Posterior cingulate gyrus (tissue), 11 donors: ENCODE results near the gene FAIM2.
"Not testable (repeated sequence)": the region's sequence is repeated elsewhere in the genome, so short reads cannot be mapped to it uniquely, and the experiment has no call there.

Experiments
- DNase-seq, 10 donors: peaks; one replicate each; pipeline versions ENCODE4 v3.0.0 to v3.0.0-alpha.2; 2020 to 2021; ENCODE audit warnings: mixed read lengths in 3 of 10
- intact Hi-C: fragments of 100-400 bp; cut with DNase I; formaldehyde crosslinking; loops from one replicate; pipeline ENCODE4 v1.15.1; 2023

FAIM2 gene

DNA sequence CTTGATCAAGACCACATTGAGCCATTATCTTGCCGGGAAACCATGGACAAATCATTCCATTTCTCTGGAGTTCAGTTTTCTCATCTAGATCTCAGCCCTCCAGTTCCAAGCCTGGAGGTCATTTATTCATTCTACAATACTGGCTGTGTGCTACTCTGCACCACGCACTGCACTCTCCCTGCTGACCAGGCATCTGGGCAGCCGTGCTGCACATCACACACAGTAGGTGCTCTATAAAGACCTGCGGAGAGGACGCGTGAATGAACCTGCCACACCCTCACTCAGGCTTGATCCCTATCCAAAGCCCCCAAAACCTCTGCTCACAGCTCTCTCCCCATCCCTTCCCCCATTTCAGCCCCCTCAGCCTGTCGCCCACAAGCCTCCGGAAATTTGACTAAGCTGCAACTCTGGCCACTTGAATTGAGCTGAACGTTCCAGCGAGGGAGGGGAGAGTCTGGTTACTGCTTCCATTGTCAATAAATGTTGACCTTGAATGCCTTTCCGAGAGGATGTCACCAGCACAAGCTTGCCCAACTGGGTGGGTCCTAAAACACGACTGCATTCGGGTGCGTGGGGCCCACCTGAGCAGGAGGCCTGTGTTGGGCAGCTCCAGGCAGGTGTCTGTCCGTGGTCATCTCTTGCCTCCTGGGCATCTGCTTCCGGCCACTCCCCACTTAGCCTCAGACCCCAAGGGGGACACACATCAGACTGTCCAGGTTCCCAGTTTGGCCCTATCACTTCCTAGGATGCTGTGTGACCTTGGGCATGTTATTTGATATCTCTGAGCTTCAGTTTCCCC is 17.8 kb downstream of the FAIM2 start:
- peak in 4 of 10 donors; percentile 4 to 77 (median 41) for DNase-seq
- intact Hi-C loops, result no loop called here

GRCh38 chr12:49885118-49885517 is 18.6 kb downstream of the FAIM2 start:
- intact Hi-C loops, result no loop called here
- DNase-seq, result peak in 3 of 10 donors; percentile 45 to 82 (median 63)

DNA sequence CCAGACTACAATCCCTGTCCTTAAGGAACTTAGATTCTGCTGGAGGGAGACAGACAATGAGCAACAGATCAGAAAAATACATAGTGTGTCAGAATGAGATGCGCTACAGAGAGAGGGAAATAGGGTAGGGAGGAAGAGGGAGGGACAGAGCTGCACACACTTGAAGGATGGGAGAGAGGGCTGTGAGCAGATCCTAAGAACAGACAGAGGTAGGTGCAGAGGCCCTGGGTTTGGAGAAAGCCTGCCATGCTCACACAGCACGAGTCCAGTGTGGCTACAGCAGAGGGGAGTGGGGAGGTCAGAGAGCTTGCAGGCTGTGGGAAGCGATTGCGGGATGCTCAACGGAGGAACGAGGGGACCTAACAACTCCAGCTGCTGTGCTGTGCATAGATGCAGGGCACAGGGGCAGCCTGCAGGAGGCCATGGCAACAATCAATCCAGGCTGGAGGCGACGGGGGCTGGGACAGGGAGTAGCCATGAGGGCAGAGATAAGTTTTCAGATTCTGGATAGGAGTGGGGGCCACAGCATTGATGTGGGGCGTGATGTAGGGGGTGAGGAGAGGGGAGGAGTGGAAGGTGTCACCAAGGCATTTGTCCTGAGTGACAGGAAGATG is 20.7 kb downstream of the FAIM2 start:
- peak in 4 of 10 donors; percentile 15 to 72 (median 67) for DNase-seq
- intact Hi-C loops, result no loop called here

GRCh38 chr12:49882248-49882850 is 21.4 kb downstream of the FAIM2 start:
- DNase-seq, result peak in 3 of 10 donors; percentile 8 to 66 (median 54)
- intact Hi-C loops, result no loop called here

GRCh38 chr12:49881415-49882247 is 22.1 kb downstream of the FAIM2 start:
- DNase-seq, result peak in 4 of 10 donors; percentile 19 to 66 (median 60)
- intact Hi-C loops, result no loop called here

GRCh38 chr12:49880756-49881414 is 22.8 kb downstream of the FAIM2 start:
- intact Hi-C loops, result no loop called here
- peak in 4 of 10 donors; percentile 6 to 73 (median 63) for DNase-seq

DNA sequence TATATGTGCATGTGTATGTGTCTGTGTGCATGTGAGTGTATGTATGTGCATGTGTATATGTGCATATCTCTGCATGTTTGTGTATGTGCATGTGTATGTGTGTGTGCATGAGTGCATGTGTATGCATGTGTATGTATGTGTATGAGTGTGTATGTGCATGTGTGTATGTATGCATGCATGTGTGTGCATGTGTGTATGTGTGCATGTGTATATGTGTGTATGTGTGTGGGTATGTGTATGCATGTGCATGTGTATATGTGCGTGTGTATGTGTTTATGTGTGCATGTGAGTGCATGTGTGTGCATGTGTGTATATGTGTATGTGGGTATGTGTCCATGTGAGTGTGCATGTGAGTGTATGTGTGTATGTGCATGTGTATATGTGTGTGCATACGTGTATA is 24.6 kb downstream of the FAIM2 start:
- peak in 1 of 10 donors; percentile 1 for DNase-seq
- intact Hi-C loops, result not testable (repeated sequence)

GRCh38 chr12:49878021-49878420 is 25.7 kb downstream of the FAIM2 start:
- intact Hi-C loops, result no loop called here
- DNase-seq, result no peak

DNA sequence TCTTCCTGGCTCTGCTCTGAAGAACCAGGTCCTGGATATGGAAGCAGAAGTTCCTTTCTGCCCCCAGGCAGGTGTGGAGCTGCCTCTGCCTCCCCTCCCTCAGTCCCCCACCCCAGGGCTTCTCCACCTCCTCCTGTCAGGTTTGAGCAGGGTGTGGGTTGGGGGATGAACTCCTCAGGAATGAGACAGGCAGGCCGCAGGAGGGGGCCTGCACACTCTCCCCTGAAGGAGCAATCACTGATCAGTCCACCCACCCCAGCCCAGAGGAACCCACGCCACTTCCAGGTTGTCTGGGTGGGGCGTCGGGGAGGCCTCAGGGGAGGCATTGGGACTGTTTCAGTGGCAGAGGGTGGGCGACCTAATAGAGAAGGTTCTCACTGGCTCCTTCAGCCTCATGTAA is 26.6 kb downstream of the FAIM2 start:
- peak in 1 of 10 donors; percentile 35 for DNase-seq
- intact Hi-C loops, result no loop called here

- intact Hi-C loops, result no loop called here
Measured at GRCh38 chr12:49876070-49876469, 27.6 kb downstream of the FAIM2 start.

GRCh38 chr12:49875115-49875720 is 28.5 kb downstream of the FAIM2 start:
- intact Hi-C loops, result loop anchor here (2.0 kb wide), 1 partner anchor 28 kb away; the partner anchor contains the start of gene FAIM2
- DNase-seq, result peak in 3 of 10 donors; percentile 61 to 71 (median 61)

More at GRCh38 chr12:49876070-49876469, 27.6 kb downstream of the FAIM2 start:
- no peak for DNase-seq

GRCh38 chr12:49874142-49874897 is 29.4 kb downstream of the FAIM2 start:
- peak in 5 of 10 donors; percentile 49 to 90 (median 76) for DNase-seq
- intact Hi-C loops, result loop anchor here (2.0 kb wide), 1 partner anchor 28 kb away; the partner anchor contains the start of gene FAIM2

DNA sequence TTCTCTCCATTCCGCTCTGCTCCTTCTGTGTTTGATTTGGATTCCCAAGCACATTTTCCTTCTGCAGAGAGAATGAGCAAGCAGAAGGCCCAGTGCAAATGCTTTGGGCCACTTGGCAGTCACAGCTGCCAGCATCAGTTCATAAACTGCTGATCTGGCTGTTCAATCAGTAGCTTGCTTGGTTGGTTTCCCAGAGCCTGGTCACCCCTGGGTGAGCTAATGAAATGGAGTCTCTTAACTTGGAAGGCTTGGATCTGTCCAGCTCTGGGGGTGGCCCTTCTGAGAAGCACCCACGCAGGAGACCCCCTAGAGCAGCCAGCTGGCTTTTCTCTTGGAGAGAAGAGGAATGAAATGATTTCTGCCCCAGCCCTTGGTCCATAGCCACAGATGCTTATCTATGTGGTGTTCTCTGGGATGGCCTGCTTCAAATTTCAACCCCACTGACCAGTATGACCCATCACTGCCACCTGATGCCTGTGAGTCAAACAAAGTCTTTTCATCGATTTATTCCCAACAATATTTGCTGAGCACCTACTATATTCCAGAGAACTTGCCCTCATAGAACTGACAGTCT is 30.3 kb downstream of the FAIM2 start:
- DNase-seq, result peak in 4 of 10 donors; percentile 42 to 69 (median 61)
- intact Hi-C loops, result no loop called here

- peak in 3 of 10 donors; percentile 71 to 88 (median 71) for DNase-seq
- intact Hi-C loops, result no loop called here
Measured at GRCh38 chr12:49872781-49873181, 30.9 kb downstream of the FAIM2 start.

- peak in 2 of 10 donors; percentile 28 to 47 for DNase-seq
- intact Hi-C loops, result no loop called here
Measured at GRCh38 chr12:49872381-49872780, 31.3 kb downstream of the FAIM2 start.

- intact Hi-C loops, result not testable (repeated sequence)
- peak in 2 of 10 donors; percentile 24 to 31 for DNase-seq
Measured at GRCh38 chr12:49871811-49872251, 31.9 kb downstream of the FAIM2 start.

GRCh38 chr12:49871263-49871561 is 32.5 kb downstream of the FAIM2 start:
- DNase-seq, result peak in 3 of 10 donors; percentile 33 to 55 (median 55)
- intact Hi-C loops, result no loop called here
